ENCODE measurements around the gene CAPN5. TPM values are rescaled to one million over a fixed set of nuclear protein-coding genes. Genes with fewer than 3 reads are reported as not detected.

Gene CAPN5
- total and polyA plus RNA-seq, 2 experiments from 2014 or later = 10.2 to 32.2 TPM

DNA sequence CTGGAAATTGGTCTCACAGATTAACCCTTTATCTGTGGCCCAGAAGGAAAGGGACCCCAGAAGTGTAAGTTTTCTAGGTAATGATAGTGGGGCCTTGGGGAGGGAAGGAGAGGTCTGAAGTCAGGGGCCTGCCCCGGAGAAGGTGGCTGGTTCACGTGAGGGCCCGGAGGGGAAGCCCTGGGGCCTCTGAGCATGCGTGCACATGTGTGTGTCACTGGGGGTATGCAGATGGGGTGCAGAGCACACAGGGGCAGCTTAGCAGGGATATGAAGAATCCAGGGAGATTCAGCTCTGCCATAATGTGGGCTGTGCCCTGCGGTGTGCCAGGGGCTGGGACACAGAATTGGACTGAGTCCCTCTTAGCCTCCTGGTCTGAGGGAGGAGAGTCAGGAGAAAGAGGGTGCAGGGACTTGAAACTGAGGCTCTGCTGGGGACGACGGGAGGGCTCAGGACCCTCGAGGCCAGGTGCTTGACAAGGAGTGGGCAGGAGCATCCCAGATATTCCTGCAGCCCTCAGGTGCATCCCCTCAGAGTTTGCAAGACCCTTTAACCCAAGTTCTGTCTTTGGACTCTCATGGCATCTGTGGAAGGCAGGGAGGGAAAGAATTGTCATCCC is 76.7 kb downstream of the CAPN5 start:
- H3K4me2 ChIP-seq = no peak overlapping the region
- H3K27ac ChIP-seq (ENCODE audit: low read depth) = no peak overlapping the region
- no peak overlapping the region for H3K4me3 ChIP-seq
- Mint-ChIP-seq H3K4me3 (no peak overlapping the region), H3K27ac (no peak overlapping the region), H3K4me1 (peaks cover 26% of the 10 kb centered on the region), H3K36me3 (ENCODE audit: low read depth) (no peaks in the 10 kb centered on the region), H3K9me3 (no peaks in the 10 kb centered on the region), H3K27me3 (ENCODE audit: insufficient read depth, low read depth, poor library complexity) (peaks cover 16% of the 10 kb centered on the region)
- no peaks in the 10 kb centered on the region for H3K9me2 ChIP-seq (ENCODE audit: insufficient read depth)
- DNase-seq (ENCODE audit: low spot score) (no peak), ATAC-seq (no peak)
- H4K20me1 ChIP-seq (replicated peaks; ENCODE audit: insufficient read depth) = no peaks in the 10 kb centered on the region
- H3K36me3 ChIP-seq (ENCODE audit: insufficient read depth) = no peaks in the 10 kb centered on the region
- no peaks in the 10 kb centered on the region for H3F3A ChIP-seq (replicated peaks; ENCODE audit: low read depth)
- H2AFZ ChIP-seq = no peak overlapping the region
- TF ChIP-seq, protein P1, sequence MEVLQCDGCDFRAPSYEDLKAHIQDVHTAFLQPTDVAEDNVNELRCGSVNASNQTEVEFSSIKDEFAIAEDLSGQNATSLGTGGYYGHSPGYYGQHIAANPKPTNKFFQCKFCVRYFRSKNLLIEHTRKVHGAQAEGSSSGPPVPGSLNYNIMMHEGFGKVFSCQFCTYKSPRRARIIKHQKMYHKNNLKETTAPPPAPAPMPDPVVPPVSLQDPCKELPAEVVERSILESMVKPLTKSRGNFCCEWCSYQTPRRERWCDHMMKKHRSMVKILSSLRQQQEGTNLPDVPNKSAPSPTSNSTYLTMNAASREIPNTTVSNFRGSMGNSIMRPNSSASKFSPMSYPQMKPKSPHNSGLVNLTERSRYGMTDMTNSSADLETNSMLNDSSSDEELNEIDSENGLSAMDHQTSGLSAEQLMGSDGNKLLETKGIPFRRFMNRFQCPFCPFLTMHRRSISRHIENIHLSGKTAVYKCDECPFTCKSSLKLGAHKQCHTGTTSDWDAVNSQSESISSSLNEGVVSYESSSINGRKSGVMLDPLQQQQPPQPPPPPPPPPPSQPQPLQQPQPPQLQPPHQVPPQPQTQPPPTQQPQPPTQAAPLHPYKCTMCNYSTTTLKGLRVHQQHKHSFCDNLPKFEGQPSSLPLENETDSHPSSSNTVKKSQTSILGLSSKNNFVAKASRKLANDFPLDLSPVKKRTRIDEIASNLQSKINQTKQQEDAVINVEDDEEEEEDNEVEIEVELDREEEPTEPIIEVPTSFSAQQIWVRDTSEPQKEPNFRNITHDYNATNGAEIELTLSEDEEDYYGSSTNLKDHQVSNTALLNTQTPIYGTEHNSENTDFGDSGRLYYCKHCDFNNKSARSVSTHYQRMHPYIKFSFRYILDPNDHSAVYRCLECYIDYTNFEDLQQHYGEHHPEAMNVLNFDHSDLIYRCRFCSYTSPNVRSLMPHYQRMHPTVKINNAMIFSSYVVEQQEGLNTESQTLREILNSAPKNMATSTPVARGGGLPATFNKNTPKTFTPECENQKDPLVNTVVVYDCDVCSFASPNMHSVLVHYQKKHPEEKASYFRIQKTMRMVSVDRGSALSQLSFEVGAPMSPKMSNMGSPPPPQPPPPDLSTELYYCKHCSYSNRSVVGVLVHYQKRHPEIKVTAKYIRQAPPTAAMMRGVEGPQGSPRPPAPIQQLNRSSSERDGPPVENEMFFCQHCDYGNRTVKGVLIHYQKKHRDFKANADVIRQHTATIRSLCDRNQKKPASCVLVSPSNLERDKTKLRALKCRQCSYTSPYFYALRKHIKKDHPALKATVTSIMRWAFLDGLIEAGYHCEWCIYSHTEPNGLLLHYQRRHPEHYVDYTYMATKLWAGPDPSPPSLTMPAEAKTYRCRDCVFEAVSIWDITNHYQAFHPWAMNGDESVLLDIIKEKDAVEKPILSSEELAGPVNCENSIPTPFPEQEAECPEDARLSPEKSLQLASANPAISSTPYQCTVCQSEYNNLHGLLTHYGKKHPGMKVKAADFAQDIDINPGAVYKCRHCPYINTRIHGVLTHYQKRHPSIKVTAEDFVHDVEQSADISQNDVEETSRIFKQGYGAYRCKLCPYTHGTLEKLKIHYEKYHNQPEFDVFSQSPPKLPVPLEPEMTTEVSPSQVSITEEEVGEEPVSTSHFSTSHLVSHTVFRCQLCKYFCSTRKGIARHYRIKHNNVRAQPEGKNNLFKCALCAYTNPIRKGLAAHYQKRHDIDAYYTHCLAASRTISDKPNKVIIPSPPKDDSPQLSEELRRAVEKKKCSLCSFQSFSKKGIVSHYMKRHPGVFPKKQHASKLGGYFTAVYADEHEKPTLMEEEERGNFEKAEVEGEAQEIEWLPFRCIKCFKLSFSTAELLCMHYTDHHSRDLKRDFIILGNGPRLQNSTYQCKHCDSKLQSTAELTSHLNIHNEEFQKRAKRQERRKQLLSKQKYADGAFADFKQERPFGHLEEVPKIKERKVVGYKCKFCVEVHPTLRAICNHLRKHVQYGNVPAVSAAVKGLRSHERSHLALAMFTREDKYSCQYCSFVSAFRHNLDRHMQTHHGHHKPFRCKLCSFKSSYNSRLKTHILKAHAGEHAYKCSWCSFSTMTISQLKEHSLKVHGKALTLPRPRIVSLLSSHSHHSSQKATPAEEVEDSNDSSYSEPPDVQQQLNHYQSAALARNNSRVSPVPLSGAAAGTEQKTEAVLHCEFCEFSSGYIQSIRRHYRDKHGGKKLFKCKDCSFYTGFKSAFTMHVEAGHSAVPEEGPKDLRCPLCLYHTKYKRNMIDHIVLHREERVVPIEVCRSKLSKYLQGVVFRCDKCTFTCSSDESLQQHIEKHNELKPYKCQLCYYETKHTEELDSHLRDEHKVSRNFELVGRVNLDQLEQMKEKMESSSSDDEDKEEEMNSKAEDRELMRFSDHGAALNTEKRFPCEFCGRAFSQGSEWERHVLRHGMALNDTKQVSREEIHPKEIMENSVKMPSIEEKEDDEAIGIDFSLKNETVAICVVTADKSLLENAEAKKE (CRISPR knock-in tag; IDR thresholded peaks at IDR 0.05) = no peak
- no peak for TF ChIP-seq STAT1 (IDR thresholded peaks at IDR 0.05; ENCODE audit: unreplicated experiment)
- no peak for TF ChIP-seq POLR2AphosphoS5 (IDR thresholded peaks at IDR 0.05; ENCODE audit: low read depth)
- TF ChIP-seq EZH2phosphoT487 (IDR thresholded peaks at IDR 0.05; ENCODE audit: unreplicated experiment) = no peak
- H3K4me1 ChIP-seq (ENCODE audit: insufficient read depth) = peaks cover 11% of the 10 kb centered on the region
- no peaks in the 10 kb centered on the region for H3K79me2 ChIP-seq (replicated peaks; ENCODE audit: insufficient read depth)
- H3K27me3 ChIP-seq (ENCODE audit: insufficient read depth) = no peaks in the 10 kb centered on the region

DNA sequence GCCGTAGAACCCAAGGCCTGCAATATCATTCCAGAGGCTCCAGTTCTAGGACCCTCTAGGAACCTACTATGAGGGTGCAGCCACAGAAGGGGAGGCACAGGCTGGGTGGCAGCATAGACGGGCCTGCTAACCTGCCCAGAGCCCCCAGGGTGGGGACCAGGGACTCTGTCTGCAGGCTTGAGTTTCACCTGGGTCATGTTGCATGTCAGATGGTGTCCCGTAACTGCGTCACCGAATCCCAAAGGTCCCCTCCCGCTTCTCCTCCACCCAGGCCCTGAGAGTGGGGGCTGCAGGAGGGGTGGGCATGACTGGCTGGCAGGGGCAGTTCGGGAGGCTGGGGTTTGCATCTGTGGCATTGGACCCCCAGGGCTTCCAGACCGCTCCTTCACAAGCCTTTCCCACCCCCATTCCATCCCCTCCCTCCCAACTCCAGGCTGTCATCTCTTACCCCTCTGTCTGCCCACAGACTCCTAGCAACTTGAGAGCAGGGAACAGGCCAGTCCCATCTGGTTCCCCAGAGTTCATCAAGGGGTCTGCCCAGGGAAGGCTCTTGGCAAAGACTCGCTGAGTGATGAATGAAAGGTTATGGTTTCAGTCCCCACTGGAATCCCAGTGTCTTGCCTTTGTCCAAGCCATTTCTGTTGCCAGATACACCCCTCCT is 77.6 kb downstream of the CAPN5 start:
- Histone ChIP-seq H3K4me1 (ENCODE audit: insufficient read depth) (peaks cover 15% of the 10 kb centered on the region), H3K79me2 (replicated peaks; ENCODE audit: insufficient read depth) (no peaks in the 10 kb centered on the region), H4K20me1 (replicated peaks; ENCODE audit: insufficient read depth) (no peaks in the 10 kb centered on the region), H3K27ac (ENCODE audit: low read depth) (no peak overlapping the region), H2AFZ (no peak overlapping the region), H3K4me2 (no peak overlapping the region), H3F3A (replicated peaks; ENCODE audit: low read depth) (no peaks in the 10 kb centered on the region), H3K9me2 (ENCODE audit: insufficient read depth) (no peaks in the 10 kb centered on the region), H3K4me3 (no peak overlapping the region), H3K27me3 (ENCODE audit: insufficient read depth) (no peaks in the 10 kb centered on the region), H3K36me3 (ENCODE audit: insufficient read depth) (no peaks in the 10 kb centered on the region)
- no peak for DNase-seq (ENCODE audit: low spot score)
- ATAC-seq = no peak
- Mint-ChIP-seq H3K4me3 (no peak overlapping the region), H3K4me1 (peaks cover 32% of the 10 kb centered on the region), H3K27me3 (ENCODE audit: insufficient read depth, low read depth, poor library complexity) (peaks cover 18% of the 10 kb centered on the region), H3K27ac (no peak overlapping the region), H3K36me3 (ENCODE audit: low read depth) (no peaks in the 10 kb centered on the region), H3K9me3 (no peaks in the 10 kb centered on the region)
- TF ChIP-seq, protein P2, sequence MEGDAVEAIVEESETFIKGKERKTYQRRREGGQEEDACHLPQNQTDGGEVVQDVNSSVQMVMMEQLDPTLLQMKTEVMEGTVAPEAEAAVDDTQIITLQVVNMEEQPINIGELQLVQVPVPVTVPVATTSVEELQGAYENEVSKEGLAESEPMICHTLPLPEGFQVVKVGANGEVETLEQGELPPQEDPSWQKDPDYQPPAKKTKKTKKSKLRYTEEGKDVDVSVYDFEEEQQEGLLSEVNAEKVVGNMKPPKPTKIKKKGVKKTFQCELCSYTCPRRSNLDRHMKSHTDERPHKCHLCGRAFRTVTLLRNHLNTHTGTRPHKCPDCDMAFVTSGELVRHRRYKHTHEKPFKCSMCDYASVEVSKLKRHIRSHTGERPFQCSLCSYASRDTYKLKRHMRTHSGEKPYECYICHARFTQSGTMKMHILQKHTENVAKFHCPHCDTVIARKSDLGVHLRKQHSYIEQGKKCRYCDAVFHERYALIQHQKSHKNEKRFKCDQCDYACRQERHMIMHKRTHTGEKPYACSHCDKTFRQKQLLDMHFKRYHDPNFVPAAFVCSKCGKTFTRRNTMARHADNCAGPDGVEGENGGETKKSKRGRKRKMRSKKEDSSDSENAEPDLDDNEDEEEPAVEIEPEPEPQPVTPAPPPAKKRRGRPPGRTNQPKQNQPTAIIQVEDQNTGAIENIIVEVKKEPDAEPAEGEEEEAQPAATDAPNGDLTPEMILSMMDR (conservative IDR thresholded peaks at IDR 0.05; ENCODE audit: low read depth in 2 of 2) = no peak
- TF ChIP-seq JUNB (IDR thresholded peaks at IDR 0.05; ENCODE audit: unreplicated experiment) (no peak), ZNF331 (CRISPR knock-in tag; IDR thresholded peaks at IDR 0.05; ENCODE audit: low read depth) (no peak), STAT1 (IDR thresholded peaks at IDR 0.05; ENCODE audit: unreplicated experiment) (no peak), EZH2phosphoT487 (IDR thresholded peaks at IDR 0.05; ENCODE audit: unreplicated experiment) (no peak), EZH2 (IDR thresholded peaks at IDR 0.05; ENCODE audit: low read depth, unreplicated experiment) (no peak), POLR2AphosphoS5 (IDR thresholded peaks at IDR 0.05; ENCODE audit: low read depth) (no peak)
- TF ChIP-seq, protein P3, sequence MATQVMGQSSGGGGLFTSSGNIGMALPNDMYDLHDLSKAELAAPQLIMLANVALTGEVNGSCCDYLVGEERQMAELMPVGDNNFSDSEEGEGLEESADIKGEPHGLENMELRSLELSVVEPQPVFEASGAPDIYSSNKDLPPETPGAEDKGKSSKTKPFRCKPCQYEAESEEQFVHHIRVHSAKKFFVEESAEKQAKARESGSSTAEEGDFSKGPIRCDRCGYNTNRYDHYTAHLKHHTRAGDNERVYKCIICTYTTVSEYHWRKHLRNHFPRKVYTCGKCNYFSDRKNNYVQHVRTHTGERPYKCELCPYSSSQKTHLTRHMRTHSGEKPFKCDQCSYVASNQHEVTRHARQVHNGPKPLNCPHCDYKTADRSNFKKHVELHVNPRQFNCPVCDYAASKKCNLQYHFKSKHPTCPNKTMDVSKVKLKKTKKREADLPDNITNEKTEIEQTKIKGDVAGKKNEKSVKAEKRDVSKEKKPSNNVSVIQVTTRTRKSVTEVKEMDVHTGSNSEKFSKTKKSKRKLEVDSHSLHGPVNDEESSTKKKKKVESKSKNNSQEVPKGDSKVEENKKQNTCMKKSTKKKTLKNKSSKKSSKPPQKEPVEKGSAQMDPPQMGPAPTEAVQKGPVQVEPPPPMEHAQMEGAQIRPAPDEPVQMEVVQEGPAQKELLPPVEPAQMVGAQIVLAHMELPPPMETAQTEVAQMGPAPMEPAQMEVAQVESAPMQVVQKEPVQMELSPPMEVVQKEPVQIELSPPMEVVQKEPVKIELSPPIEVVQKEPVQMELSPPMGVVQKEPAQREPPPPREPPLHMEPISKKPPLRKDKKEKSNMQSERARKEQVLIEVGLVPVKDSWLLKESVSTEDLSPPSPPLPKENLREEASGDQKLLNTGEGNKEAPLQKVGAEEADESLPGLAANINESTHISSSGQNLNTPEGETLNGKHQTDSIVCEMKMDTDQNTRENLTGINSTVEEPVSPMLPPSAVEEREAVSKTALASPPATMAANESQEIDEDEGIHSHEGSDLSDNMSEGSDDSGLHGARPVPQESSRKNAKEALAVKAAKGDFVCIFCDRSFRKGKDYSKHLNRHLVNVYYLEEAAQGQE (IDR thresholded peaks at IDR 0.05; ENCODE audit: unreplicated experiment) = no peak

Measured in GM23338 (cell line).